Measurements from ENCODE around the gene MYLK. TPM values are rescaled to one million over a fixed set of nuclear protein-coding genes. Genes with fewer than 3 reads are reported as not detected.

The MYLK gene
- total RNA-seq, 1 donor from 2014 or later = 4.3 TPM

GRCh38 chr3:123750209-123750608, 133.9 kb downstream of the MYLK start:
- Mint-ChIP-seq H3K9me3 (ENCODE audit: unreplicated experiment) (peaks cover 2% of the 10 kb centered on the region), H3K27me3 (ENCODE audit: unreplicated experiment) (peaks cover 2% of the 10 kb centered on the region), H3K4me1 (ENCODE audit: low read depth, unreplicated experiment) (no peaks in the 10 kb centered on the region), H3K36me3 (ENCODE audit: unreplicated experiment) (no peaks in the 10 kb centered on the region), H3K4me3 (ENCODE audit: unreplicated experiment) (no peak overlapping the region), H3K27ac (ENCODE audit: unreplicated experiment) (no peak overlapping the region)
- DNase-seq = no peak
- TF ChIP-seq CTCF (IDR thresholded peaks at IDR 0.05; ENCODE audit: partially characterized antibody, unreplicated experiment) = no peak

- Mint-ChIP-seq H3K9me3 (ENCODE audit: unreplicated experiment) (peaks cover 2% of the 10 kb centered on the region), H3K4me1 (ENCODE audit: low read depth, unreplicated experiment) (no peaks in the 10 kb centered on the region), H3K4me3 (ENCODE audit: unreplicated experiment) (no peak overlapping the region), H3K36me3 (ENCODE audit: unreplicated experiment) (no peaks in the 10 kb centered on the region), H3K27ac (ENCODE audit: unreplicated experiment) (no peak overlapping the region), H3K27me3 (ENCODE audit: unreplicated experiment) (peaks cover 2% of the 10 kb centered on the region)
- DNase-seq = no peak
- no peak for TF ChIP-seq CTCF (IDR thresholded peaks at IDR 0.05; ENCODE audit: partially characterized antibody, unreplicated experiment)
Measured at GRCh38 chr3:123749711-123750110, 134.4 kb downstream of the MYLK start.

GRCh38 chr3:123745184-123745855, 138.8 kb downstream of the MYLK start:
- peaks cover 2% of the 10 kb centered on the region for H3K9me3 Mint-ChIP-seq (ENCODE audit: unreplicated experiment)
- DNase-seq = no peak
- no peaks in the 10 kb centered on the region for H3K4me1 Mint-ChIP-seq (ENCODE audit: low read depth, unreplicated experiment)
- H3K36me3 Mint-ChIP-seq (ENCODE audit: unreplicated experiment) = no peaks in the 10 kb centered on the region
- H3K27me3 Mint-ChIP-seq (ENCODE audit: unreplicated experiment) = peaks cover 2% of the 10 kb centered on the region
- no peak overlapping the region for H3K27ac Mint-ChIP-seq (ENCODE audit: unreplicated experiment)
- TF ChIP-seq CTCF (IDR thresholded peaks at IDR 0.05; ENCODE audit: partially characterized antibody, unreplicated experiment) = no peak
- no peak overlapping the region for H3K4me3 Mint-ChIP-seq (ENCODE audit: unreplicated experiment)

GRCh38 chr3:123744064-123744463, 140.1 kb downstream of the MYLK start:
- Mint-ChIP-seq H3K4me3 (ENCODE audit: unreplicated experiment) (no peak overlapping the region), H3K9me3 (ENCODE audit: unreplicated experiment) (peaks cover 2% of the 10 kb centered on the region), H3K4me1 (ENCODE audit: low read depth, unreplicated experiment) (no peaks in the 10 kb centered on the region), H3K36me3 (ENCODE audit: unreplicated experiment) (no peaks in the 10 kb centered on the region), H3K27ac (ENCODE audit: unreplicated experiment) (no peak overlapping the region), H3K27me3 (ENCODE audit: unreplicated experiment) (peaks cover 4% of the 10 kb centered on the region)
- no peak for TF ChIP-seq CTCF (IDR thresholded peaks at IDR 0.05; ENCODE audit: partially characterized antibody, unreplicated experiment)
- DNase-seq = no peak

GRCh38 chr3:123743121-123743520, 141.0 kb downstream of the MYLK start:
- H3K27me3 Mint-ChIP-seq (ENCODE audit: unreplicated experiment) = peaks cover 6% of the 10 kb centered on the region
- no peak overlapping the region for H3K27ac Mint-ChIP-seq (ENCODE audit: unreplicated experiment)

More at GRCh38 chr3:123743121-123743520, 141.0 kb downstream of the MYLK start:
- peaks cover 4% of the 10 kb centered on the region for H3K9me3 Mint-ChIP-seq (ENCODE audit: unreplicated experiment)
- no peak overlapping the region for H3K4me3 Mint-ChIP-seq (ENCODE audit: unreplicated experiment)
- TF ChIP-seq CTCF (IDR thresholded peaks at IDR 0.05; ENCODE audit: partially characterized antibody, unreplicated experiment) = no peak
- no peak for DNase-seq
- no peaks in the 10 kb centered on the region for H3K4me1 Mint-ChIP-seq (ENCODE audit: low read depth, unreplicated experiment)
- no peaks in the 10 kb centered on the region for H3K36me3 Mint-ChIP-seq (ENCODE audit: unreplicated experiment)
